Ishikawa (cell line): Measurements from ENCODE around the gene YTHDF1.
A peak's percentile ranks its signal among the peaks of the same experiment; 100 is the strongest.

Experiments used
- CEBPB ChIP-seq: IDR thresholded peaks from 2 replicates; pipeline ENCODE4 v1.6.1; 2012
- CREB1 ChIP-seq: IDR thresholded peaks from 2 replicates; pipeline ENCODE4 v1.6.1; 2012; ENCODE audit warnings: low read depth
- EGR1 ChIP-seq: IDR thresholded peaks from 2 replicates; pipeline ENCODE4 v1.6.1; 2012
- EP300 ChIP-seq: IDR thresholded peaks from 2 replicates; pipeline ENCODE4 v1.6.1; 2012; ENCODE audit warnings: borderline replicate concordance
- FOXM1 ChIP-seq: IDR thresholded peaks from 2 replicates; pipeline ENCODE4 v1.6.1; 2012; ENCODE audit warnings: low read depth, borderline replicate concordance
- MAX ChIP-seq: IDR thresholded peaks from 2 replicates; pipeline ENCODE4 v1.6.1; 2012
- NFIC ChIP-seq: IDR thresholded peaks from 2 replicates; pipeline ENCODE4 v1.6.1; 2012
- RAD21 ChIP-seq: IDR thresholded peaks from 2 replicates; pipeline ENCODE4 v1.6.1; 2012; ENCODE audit warnings: low read depth
- REST ChIP-seq: IDR thresholded peaks from 2 replicates; pipeline ENCODE4 v1.6.1; 2012; ENCODE audit warnings: low read depth, mild to moderate bottlenecking
- TAF1 ChIP-seq: IDR thresholded peaks from 2 replicates; pipeline ENCODE4 v1.6.1; 2012; ENCODE audit warnings: low read depth, mild to moderate bottlenecking
- TCF12 ChIP-seq: IDR thresholded peaks from 2 replicates; pipeline ENCODE4 v1.6.1; 2012; ENCODE audit warnings: low read depth
- TEAD4 ChIP-seq: IDR thresholded peaks from 2 replicates; pipeline ENCODE4 v1.6.1; 2012
- USF1 ChIP-seq: IDR thresholded peaks from 2 replicates; pipeline ENCODE4 v1.6.1; 2012
- YY1 ChIP-seq: IDR thresholded peaks from 2 replicates; pipeline ENCODE4 v1.6.1; 2012; ENCODE audit warnings: low read depth
- ZBTB7A ChIP-seq: IDR thresholded peaks from 2 replicates; pipeline ENCODE4 v1.6.1; 2012; ENCODE audit warnings: low read depth

Gene YTHDF1

GRCh38 chr20:63178446-63178820 is 37.5 kb downstream of the YTHDF1 start:
- TF ChIP-seq TCF12, result no peak
- 0 out of 2 replicates have a peak, but pooled peaks have one; percentile 6 for TF ChIP-seq ZBTB7A
- no peak for TF ChIP-seq REST

- TF ChIP-seq EGR1 (no peak), CEBPB (no peak), ZBTB7A (no peak), FOXM1 (no peak), TEAD4 (no peak), REST (no peak)
These were observed 38.0 kb downstream of the YTHDF1 start for GRCh38 chr20:63177785-63178445.

GRCh38 chr20:63177134-63177784 is 38.7 kb downstream of the YTHDF1 start:
- TF ChIP-seq CREB1, result no peak
- TF ChIP-seq FOXM1, result no peak
- no peak for TF ChIP-seq TCF12
- no peak for TF ChIP-seq YY1
- TF ChIP-seq USF1, result no peak
- TF ChIP-seq CEBPB, result no peak
- no peak for TF ChIP-seq NFIC
- no peak for TF ChIP-seq REST
- TF ChIP-seq EP300, result no peak
- no peak for TF ChIP-seq TEAD4
- TF ChIP-seq RAD21, result no peak
- no peak for TF ChIP-seq MAX
- TF ChIP-seq EGR1, result no peak
- no peak for TF ChIP-seq TAF1
- TF ChIP-seq ZBTB7A, result no peak

GRCh38 chr20:63176427-63177133 is 39.4 kb downstream of the YTHDF1 start:
- TF ChIP-seq TCF12, result no peak
- no peak for TF ChIP-seq EP300
- TF ChIP-seq REST, result no peak
- no peak for TF ChIP-seq YY1
- TF ChIP-seq ZBTB7A, result no peak
- no peak for TF ChIP-seq TAF1
- no peak for TF ChIP-seq EGR1
- TF ChIP-seq MAX, result no peak
- no peak for TF ChIP-seq FOXM1
- no peak for TF ChIP-seq NFIC
- TF ChIP-seq CREB1, result no peak
- no peak for TF ChIP-seq USF1
- TF ChIP-seq TEAD4, result no peak
- TF ChIP-seq CEBPB, result no peak
- TF ChIP-seq RAD21, result no peak
